Measurements from ENCODE around the gene TMEM150A.
"Not testable (repeated sequence)": the region's sequence is repeated elsewhere in the genome, so short reads cannot be mapped to it uniquely, and the experiment has no call there.

Gene TMEM150A

GRCh38 chr2:85602476-85603234, at the start of gene TMEM150A:
TMEM150A (minus strand) TSS chr2:85602698; CDS start chr2:85601948, 750 bp downstream.
- peak; percentile 54 to 90 for DNase-seq

GRCh38 chr2:85652056-85652455, 49.6 kb upstream of the TMEM150A start:
- DNase-seq = no peak

GRCh38 chr2:85651097-85651496, 48.6 kb upstream of the TMEM150A start:
- DNase-seq = no peak

- no peak for DNase-seq
Measured at GRCh38 chr2:85650456-85650855, 48.0 kb upstream of the TMEM150A start.

GRCh38 chr2:85649201-85650190, 47.0 kb upstream of the TMEM150A start:
- DNase-seq = no peak

- no peak for DNase-seq
Measured at GRCh38 chr2:85648619-85649018, 46.1 kb upstream of the TMEM150A start.

GRCh38 chr2:85647823-85648526, 45.5 kb upstream of the TMEM150A start:
- DNase-seq = no peak

GRCh38 chr2:85646166-85646565, 43.7 kb upstream of the TMEM150A start:
- DNase-seq = no peak

- DNase-seq = no peak
Measured at GRCh38 chr2:85644909-85645308, 42.4 kb upstream of the TMEM150A start.

GRCh38 chr2:85642725-85643124, 40.2 kb upstream of the TMEM150A start:
- DNase-seq = no peak

GRCh38 chr2:85635636-85636035, 33.1 kb upstream of the TMEM150A start:
- DNase-seq = no peak

- no peak for DNase-seq
Measured at GRCh38 chr2:85635011-85635410, 32.5 kb upstream of the TMEM150A start.

- no peak for DNase-seq
Measured at GRCh38 chr2:85631316-85631715, 28.8 kb upstream of the TMEM150A start.

GRCh38 chr2:85628658-85629057, 26.2 kb upstream of the TMEM150A start:
- DNase-seq = no peak

GRCh38 chr2:85623991-85624390, 21.5 kb upstream of the TMEM150A start:
- no peak for DNase-seq

GRCh38 chr2:85621338-85621737, 18.8 kb upstream of the TMEM150A start:
- DNase-seq = no peak

- no peak for DNase-seq
Measured at GRCh38 chr2:85619617-85620016, 17.1 kb upstream of the TMEM150A start.

GRCh38 chr2:85617723-85618122, 15.2 kb upstream of the TMEM150A start:
- not testable (repeated sequence) for DNase-seq

GRCh38 chr2:85615413-85615728, 12.9 kb upstream of the TMEM150A start:
- no peak for DNase-seq

GRCh38 chr2:85614757-85615156, 12.3 kb upstream of the TMEM150A start:
- not testable (repeated sequence) for DNase-seq

GRCh38 chr2:85613717-85614515, 11.4 kb upstream of the TMEM150A start:
- DNase-seq = no peak

Measured in NCI-H446 (cell line).